LNCAP (cell line): Measurements from ENCODE around the gene PDZK1.

Experiments
- TF ChIP-seq, protein P1 (sequence below): fragments of 450-650 bp; IDR thresholded peaks from 2 replicates; pipeline ENCODE4 v1.5.1; 2017; ENCODE audit warnings: mild to moderate bottlenecking

PDZK1 gene

DNA sequence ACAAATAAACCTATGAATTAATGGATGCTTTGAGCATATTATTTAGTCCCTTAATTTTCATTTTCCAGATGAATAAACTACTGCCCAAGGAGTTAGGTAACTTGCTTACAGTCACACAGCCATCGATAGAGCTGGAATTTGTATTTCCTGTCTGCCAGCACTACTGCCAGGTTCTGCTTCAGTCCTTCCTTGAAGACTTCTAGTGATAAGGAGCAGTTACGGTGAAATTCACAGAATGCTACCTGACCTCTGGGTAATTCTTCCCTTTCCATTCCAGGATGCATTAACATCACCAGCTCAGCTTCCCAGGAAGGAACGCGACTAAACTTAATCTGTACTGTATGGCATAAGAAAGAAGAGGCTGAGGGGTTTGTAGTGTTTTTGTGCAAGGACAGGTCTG, 23.3 kb upstream of the PDZK1 start:
- TF ChIP-seq, protein P1, sequence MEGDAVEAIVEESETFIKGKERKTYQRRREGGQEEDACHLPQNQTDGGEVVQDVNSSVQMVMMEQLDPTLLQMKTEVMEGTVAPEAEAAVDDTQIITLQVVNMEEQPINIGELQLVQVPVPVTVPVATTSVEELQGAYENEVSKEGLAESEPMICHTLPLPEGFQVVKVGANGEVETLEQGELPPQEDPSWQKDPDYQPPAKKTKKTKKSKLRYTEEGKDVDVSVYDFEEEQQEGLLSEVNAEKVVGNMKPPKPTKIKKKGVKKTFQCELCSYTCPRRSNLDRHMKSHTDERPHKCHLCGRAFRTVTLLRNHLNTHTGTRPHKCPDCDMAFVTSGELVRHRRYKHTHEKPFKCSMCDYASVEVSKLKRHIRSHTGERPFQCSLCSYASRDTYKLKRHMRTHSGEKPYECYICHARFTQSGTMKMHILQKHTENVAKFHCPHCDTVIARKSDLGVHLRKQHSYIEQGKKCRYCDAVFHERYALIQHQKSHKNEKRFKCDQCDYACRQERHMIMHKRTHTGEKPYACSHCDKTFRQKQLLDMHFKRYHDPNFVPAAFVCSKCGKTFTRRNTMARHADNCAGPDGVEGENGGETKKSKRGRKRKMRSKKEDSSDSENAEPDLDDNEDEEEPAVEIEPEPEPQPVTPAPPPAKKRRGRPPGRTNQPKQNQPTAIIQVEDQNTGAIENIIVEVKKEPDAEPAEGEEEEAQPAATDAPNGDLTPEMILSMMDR, result no peak

DNA sequence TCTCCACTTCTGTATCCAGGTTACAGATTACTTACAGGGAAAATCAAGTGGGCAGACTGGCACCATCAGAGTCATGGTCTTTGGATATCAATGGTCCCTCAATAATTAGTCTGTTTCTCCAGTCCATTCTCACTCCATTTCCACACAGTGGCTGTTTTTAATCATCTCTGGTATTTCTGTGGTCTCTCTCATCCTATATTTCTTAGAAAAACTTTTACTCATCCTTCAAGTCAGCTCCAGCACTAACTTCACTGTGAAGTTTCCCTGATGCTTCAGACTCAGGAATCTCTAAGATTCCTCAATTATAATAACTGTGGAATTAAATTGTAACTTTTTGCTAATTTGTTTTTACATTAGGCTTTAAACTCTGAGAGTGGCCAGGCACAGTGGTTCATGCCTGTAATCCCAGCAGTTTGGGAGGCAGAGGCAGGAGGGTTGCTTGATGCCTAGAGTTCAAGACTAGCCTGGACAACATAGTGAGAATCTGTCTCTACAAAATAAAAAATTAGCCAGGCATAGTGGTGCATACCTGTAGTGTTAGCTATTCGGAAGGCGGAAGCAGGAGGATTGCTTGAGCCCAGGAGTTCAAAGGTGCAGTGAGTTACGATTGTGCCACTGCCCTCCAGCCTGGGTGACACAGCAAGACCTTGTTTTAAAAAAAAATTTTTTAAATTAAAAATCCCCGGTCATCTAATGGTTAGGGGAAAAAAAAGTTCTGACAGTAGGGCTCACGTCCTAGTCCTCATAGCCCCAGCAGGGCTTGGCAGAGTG, 22.7 kb upstream of the PDZK1 start:
- TF ChIP-seq, protein P1, result no peak

DNA sequence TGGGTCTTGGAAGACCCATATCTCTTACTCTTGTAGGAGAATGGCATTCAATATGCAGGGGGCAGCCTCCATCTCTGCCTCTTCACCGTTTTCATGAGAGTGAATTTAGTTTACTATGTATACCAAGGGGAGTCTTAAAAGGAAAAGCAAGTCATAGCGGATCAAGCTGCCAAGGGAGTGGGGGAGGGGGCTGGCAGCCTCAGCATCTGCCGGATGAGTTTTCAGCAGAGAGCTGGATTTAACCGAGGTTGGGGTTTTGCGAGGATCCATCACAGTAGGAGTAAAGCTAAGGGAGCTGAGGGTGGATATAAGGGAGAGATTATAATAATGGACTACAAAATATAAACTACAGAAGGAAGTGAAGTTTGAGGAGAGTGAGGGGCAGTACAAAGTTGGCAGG, 22.0 kb upstream of the PDZK1 start:
- TF ChIP-seq, protein P1, result no peak

DNA sequence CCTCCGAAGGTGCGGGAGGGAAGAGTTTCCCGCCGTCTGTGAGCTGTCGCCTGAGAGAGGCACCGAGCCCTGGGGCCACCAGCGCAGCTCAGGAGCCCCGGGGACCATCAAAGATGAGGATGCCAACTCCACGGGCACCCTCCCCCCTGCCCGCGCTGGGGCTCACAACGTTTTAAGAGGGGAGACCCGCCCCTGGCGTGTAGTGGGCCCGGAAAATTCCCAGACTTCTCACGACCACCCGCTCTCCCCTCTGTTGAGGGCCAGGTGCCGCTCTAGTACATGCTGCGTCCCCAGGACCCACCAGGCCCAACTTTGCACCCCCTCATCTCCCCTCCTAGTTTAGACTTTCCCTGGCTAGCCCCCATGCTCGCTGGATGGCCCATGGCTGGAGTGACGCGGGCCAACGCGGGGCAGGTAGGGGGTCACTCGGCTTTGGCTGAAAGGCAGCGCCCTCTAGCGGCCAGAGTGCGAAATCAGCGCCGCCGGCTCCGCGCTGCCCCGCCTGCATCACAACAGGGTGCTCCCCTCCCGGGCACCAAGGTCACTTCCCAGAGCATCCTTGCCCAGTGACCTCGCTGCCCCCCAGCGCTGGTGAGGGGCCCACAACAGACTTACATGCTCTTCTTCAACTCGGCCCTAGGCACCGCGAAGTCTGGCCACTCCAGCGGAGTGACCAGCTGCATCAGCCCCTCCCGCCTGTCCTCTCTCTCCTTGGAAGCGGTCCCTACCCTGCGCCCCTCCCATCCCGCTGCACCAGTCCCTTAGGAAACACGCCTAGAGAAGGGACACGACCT, 13.9 kb upstream of the PDZK1 start:
- TF ChIP-seq, protein P1, result peak; percentile 99

DNA sequence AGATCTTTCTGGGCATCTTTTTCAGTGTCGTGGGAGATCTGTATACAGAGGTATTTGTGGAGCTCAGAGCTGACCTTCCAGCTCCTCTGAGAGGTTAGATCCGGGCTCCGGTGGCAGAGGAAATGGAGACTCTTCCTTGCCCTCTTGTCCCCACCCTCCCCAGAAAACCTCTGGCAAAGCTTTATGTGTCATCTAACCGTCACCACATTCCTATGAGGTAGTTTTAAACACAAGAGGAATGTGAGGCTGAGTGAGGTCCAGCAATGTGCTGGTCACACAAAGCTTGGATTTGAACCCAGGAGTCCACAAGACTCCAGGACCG, 13.3 kb upstream of the PDZK1 start:
- TF ChIP-seq, protein P1, result no peak

DNA sequence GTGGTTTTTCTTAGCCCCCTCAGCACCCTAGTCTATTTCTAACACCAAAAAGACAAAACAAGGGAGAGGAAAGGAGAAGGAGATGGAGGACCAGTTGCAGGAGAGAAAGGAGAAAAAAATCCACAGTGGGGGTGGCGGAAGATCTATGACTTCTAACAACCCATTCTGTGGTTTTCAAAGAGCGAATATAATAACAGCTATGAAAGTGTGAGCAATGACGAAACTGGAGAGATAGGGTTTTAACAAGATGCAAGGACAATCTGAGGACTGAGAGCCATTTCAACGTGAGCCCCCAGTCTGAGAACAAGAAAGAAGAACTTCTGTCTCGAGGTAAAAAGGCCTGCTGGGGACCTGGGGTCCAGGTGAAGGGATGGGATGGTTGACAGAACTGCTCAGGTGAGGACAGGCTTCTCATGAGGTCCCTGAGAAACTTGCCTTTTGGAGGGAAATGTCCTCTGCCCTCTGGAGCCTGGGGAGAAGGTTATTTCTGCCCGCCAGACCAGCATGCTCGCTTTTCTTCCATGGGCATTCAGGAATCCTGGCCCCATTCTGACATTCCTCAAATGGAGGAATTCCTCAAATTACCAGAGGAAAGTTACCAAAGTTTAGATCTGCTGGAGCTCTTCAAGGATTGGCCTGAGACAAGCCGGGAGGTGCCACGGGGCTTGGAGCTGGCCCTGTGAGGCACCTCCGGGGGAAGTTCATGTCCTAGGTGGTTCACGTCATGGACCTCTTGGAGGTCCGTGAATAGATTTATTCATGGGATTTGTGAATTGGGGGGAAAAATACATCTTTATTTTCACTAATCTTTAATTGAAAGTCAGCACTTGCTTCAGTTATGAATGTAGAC, 12.3 kb upstream of the PDZK1 start, which contains the start of gene CD160:
CD160 (plus strand) TSS at position 270 of the 850 bp plus-strand sequence. CDS start 8,829 bp downstream, outside the sequence.
- TF ChIP-seq, protein P1, result no peak

DNA sequence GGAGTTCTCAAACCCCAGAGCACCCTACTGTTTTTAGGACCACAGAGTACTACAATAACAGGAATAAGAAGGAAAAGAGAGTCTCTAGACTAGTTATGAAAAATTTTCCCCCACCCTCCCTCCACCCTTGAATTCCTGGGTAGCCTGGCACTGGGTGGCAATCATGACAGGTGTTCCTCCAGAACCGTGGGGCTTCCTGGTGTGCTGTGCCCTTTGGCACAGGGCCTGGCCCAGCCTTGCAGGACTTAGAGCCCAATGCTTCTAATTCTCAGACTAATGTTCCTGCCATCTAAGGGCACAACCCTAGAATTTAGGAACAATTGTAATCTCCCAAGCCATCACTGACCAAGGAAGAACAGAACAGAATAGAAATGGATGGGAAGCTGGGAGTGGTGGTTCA, 10.7 kb upstream of the PDZK1 start:
- TF ChIP-seq, protein P1, result no peak
